HG03520 (cell line): ENCODE measurements around the gene DNMT3L.
"Not testable (repeated sequence)": the region's sequence is repeated elsewhere in the genome, so short reads cannot be mapped to it uniquely, and the experiment has no call there.

Experiments used
- ATAC-seq: cut with Tn5 transposase; IDR thresholded peaks from one replicate; pipeline ENCODE4 v1.9.1; 2021; ENCODE audit warnings: mild to moderate bottlenecking, moderate library complexity; ENCODE audit not compliant: unreplicated experiment

Gene DNMT3L

GRCh38 chr21:44261675-44262295, at the start of gene DNMT3L:
TSS of gene DNMT3L (minus strand) at chr21:44261897. CDS start at chr21:44261259, 638 bp downstream.
- ATAC-seq, result no peak

- no peak for ATAC-seq
Measured at GRCh38 chr21:44310628-44311507, 49.2 kb upstream of the DNMT3L start.

GRCh38 chr21:44306936-44307704, 45.4 kb upstream of the DNMT3L start:
- no peak for ATAC-seq

GRCh38 chr21:44305691-44306090, 44.0 kb upstream of the DNMT3L start:
- no peak for ATAC-seq

GRCh38 chr21:44304877-44305293, 43.2 kb upstream of the DNMT3L start:
- no peak for ATAC-seq

GRCh38 chr21:44304011-44304616, 42.4 kb upstream of the DNMT3L start:
- ATAC-seq, result no peak

GRCh38 chr21:44303490-44303981, 41.8 kb upstream of the DNMT3L start:
- ATAC-seq, result no peak

GRCh38 chr21:44302573-44303401, 41.1 kb upstream of the DNMT3L start:
- not testable (repeated sequence) for ATAC-seq

- no peak for ATAC-seq
Measured at GRCh38 chr21:44301961-44302406, 40.3 kb upstream of the DNMT3L start.

- no peak for ATAC-seq
Measured at GRCh38 chr21:44301141-44301540, 39.4 kb upstream of the DNMT3L start.

GRCh38 chr21:44300262-44300959, 38.7 kb upstream of the DNMT3L start:
- peak; percentile 15 for ATAC-seq

GRCh38 chr21:44299458-44300261, 38.0 kb upstream of the DNMT3L start, which contains the start of gene PFKL:
TSS of gene PFKL (plus strand) at chr21:44300053. CDS start at chr21:44300106, 53 bp downstream.
- ATAC-seq, result peak; percentile 44

GRCh38 chr21:44299085-44299457, 37.4 kb upstream of the DNMT3L start:
- no peak for ATAC-seq

- no peak for ATAC-seq
Measured at GRCh38 chr21:44298301-44298700, 36.6 kb upstream of the DNMT3L start.

- no peak for ATAC-seq
Measured at GRCh38 chr21:44297525-44298290, 36.0 kb upstream of the DNMT3L start.

- no peak for ATAC-seq
Measured at GRCh38 chr21:44296916-44297315, 35.2 kb upstream of the DNMT3L start.

GRCh38 chr21:44296103-44296519, 34.4 kb upstream of the DNMT3L start:
- ATAC-seq, result no peak

- ATAC-seq, result no peak
Measured at GRCh38 chr21:44295646-44296045, 33.9 kb upstream of the DNMT3L start.
